HEK293 (cell line): ENCODE measurements around the gene CASZ1.

Source experiments
- CTCF ChIA-PET: fragments of 350-600 bp; formaldehyde crosslinking; extraction: SDS; loops from one replicate; lab custom pipeline; 2021; ENCODE audit warnings: antibody characterized with exemption; lab: Yijun Ruan, JAX
- POLR2A ChIA-PET: fragments of 300-600 bp; formaldehyde crosslinking; extraction: SDS; loops from one replicate; lab custom pipeline; 2020; ENCODE audit warnings: antibody characterized with exemption, inconsistent platforms; lab: Yijun Ruan, JAX
- H3K27ac ChIP-seq: fragments of 200-500 bp; sonication (Bioruptor generic); 2 replicates; pipeline ENCODE4 v1.5.1; 2014; ENCODE audit warnings: low read depth, low read length, control low read depth, inconsistent platforms; ENCODE audit errors: extremely low read depth
- H3K36me3 ChIP-seq, 2 experiments: fragments of 200-500 bp in 1 of 2; sonication (Bioruptor generic) in 1 of 2; 1 replicate in 1 of 2; 2 replicates in 1 of 2; pipeline ENCODE4 v1.5.1; 2014 to 2017; ENCODE audit warnings: inconsistent platforms in 2 of 2, low read length in 2 of 2; ENCODE audit not compliant: control insufficient read depth in 2 of 2, insufficient read depth in 1 of 2
- H3K4me1 ChIP-seq: fragments of 200-500 bp; sonication (Bioruptor generic); 2 replicates; pipeline ENCODE4 v1.5.1; 2014; ENCODE audit warnings: mild to moderate bottlenecking, low read length, inconsistent platforms; ENCODE audit not compliant: control insufficient read depth, insufficient read depth
- H3K4me3 ChIP-seq: 2 replicates; pipeline ENCODE4 v1.5.1; 2011; ENCODE audit warnings: low read depth, mild to moderate bottlenecking, control low read depth, low read length, moderate library complexity
- H3K9me3 ChIP-seq: fragments of 200-500 bp; sonication (Bioruptor generic); 2 replicates; pipeline ENCODE4 v1.5.1; 2014; ENCODE audit warnings: low read depth, low read length, inconsistent platforms; ENCODE audit not compliant: control insufficient read depth, insufficient read depth
- GLIS2 ChIP-seq: fragments of 450-650 bp; formaldehyde crosslinking; IDR thresholded peaks from 2 replicates; pipeline ENCODE4 v1.5.1; 2016; ENCODE audit warnings: missing biosample characterization, missing genetic modification characterization
- HOXC10 ChIP-seq: sonication (generic); formaldehyde crosslinking; IDR thresholded peaks from 2 replicates; pipeline ENCODE4 v1.8.1; 2023; ENCODE audit warnings: mild to moderate bottlenecking, missing genetic modification reagents
- KLF16 ChIP-seq: fragments of 450-650 bp; formaldehyde crosslinking; IDR thresholded peaks from 2 replicates; pipeline ENCODE4 v1.5.1; 2017; ENCODE audit warnings: missing biosample characterization, missing genetic modification characterization
- KLF7 ChIP-seq: fragments of 450-650 bp; formaldehyde crosslinking; IDR thresholded peaks from 2 replicates; pipeline ENCODE4 v1.5.1; 2016; ENCODE audit warnings: missing biosample characterization, missing genetic modification characterization, borderline replicate concordance
- KLF8 ChIP-seq: fragments of 450-650 bp; formaldehyde crosslinking; IDR thresholded peaks from 2 replicates; pipeline ENCODE4 v1.5.1; 2016; ENCODE audit warnings: missing biosample characterization, missing genetic modification characterization
- MEIS1 ChIP-seq: sonication (generic); formaldehyde crosslinking; IDR thresholded peaks from 2 replicates; pipeline ENCODE4 v1.8.1; 2022; ENCODE audit warnings: missing genetic modification reagents, mild to moderate bottlenecking, borderline replicate concordance
- SCRT2 ChIP-seq: fragments of 450-650 bp; formaldehyde crosslinking; IDR thresholded peaks from 2 replicates; pipeline ENCODE4 v1.5.1; 2016; ENCODE audit warnings: missing biosample characterization, missing genetic modification characterization
- TCF7L2 ChIP-seq: IDR thresholded peaks from 2 replicates; pipeline ENCODE4 v1.6.1; 2011; ENCODE audit warnings: low read depth, mild to moderate bottlenecking, inconsistent platforms, low read length, moderate library complexity, borderline replicate concordance
- ZBTB8A ChIP-seq: fragments of 450-650 bp; formaldehyde crosslinking; IDR thresholded peaks from 2 replicates; pipeline ENCODE4 v1.5.1; 2016; ENCODE audit warnings: missing biosample characterization, missing genetic modification characterization
- ZEB2 ChIP-seq: fragments of 450-650 bp; formaldehyde crosslinking; IDR thresholded peaks from 2 replicates; pipeline ENCODE4 v1.5.1; 2016; ENCODE audit warnings: missing biosample characterization, missing genetic modification characterization
- ZIC2 ChIP-seq: fragments of 450-650 bp; formaldehyde crosslinking; IDR thresholded peaks from 2 replicates; pipeline ENCODE4 v1.5.1; 2016; ENCODE audit warnings: missing biosample characterization, missing genetic modification characterization
- ZNF132 ChIP-seq: fragments of 450-650 bp; formaldehyde crosslinking; IDR thresholded peaks from 2 replicates; pipeline ENCODE4 v1.5.1; 2017; ENCODE audit warnings: missing biosample characterization, missing genetic modification characterization, borderline replicate concordance
- ZNF16 ChIP-seq: fragments of 450-650 bp; formaldehyde crosslinking; IDR thresholded peaks from 2 replicates; pipeline ENCODE4 v1.5.1; 2016; ENCODE audit warnings: low read depth, missing biosample characterization, missing genetic modification characterization
- ZNF501 ChIP-seq: fragments of 450-650 bp; formaldehyde crosslinking; IDR thresholded peaks from 2 replicates; pipeline ENCODE4 v1.5.1; 2016; ENCODE audit warnings: missing biosample characterization, missing genetic modification characterization
- ZNF585B ChIP-seq: fragments of 450-650 bp; formaldehyde crosslinking; IDR thresholded peaks from 2 replicates; pipeline ENCODE4 v1.5.1; 2016; ENCODE audit warnings: missing biosample characterization, missing genetic modification characterization
- ZNF660 ChIP-seq: fragments of 450-650 bp; IDR thresholded peaks from 2 replicates; pipeline ENCODE4 v1.5.1; 2018; ENCODE audit warnings: missing biosample characterization, mild to moderate bottlenecking, missing genetic modification characterization
- ZNF768 ChIP-seq: fragments of 450-650 bp; formaldehyde crosslinking; IDR thresholded peaks from 2 replicates; pipeline ENCODE4 v1.5.1; 2018; ENCODE audit warnings: missing biosample characterization, mild to moderate bottlenecking, missing genetic modification characterization
- ZNF791 ChIP-seq: fragments of 450-650 bp; formaldehyde crosslinking; IDR thresholded peaks from 2 replicates; pipeline ENCODE4 v1.5.1; 2016; ENCODE audit warnings: missing biosample characterization, missing genetic modification characterization
- ZSCAN16 ChIP-seq: fragments of 450-650 bp; formaldehyde crosslinking; IDR thresholded peaks from 2 replicates; pipeline ENCODE4 v1.5.1; 2016; ENCODE audit warnings: missing biosample characterization, missing genetic modification characterization
- TF ChIP-seq, protein P1 (sequence below): fragments of 450-650 bp; formaldehyde crosslinking; IDR thresholded peaks from 2 replicates; pipeline ENCODE4 v1.5.1; 2017; ENCODE audit warnings: missing biosample characterization, mild to moderate bottlenecking, missing genetic modification characterization, moderate library complexity
- TF ChIP-seq, protein P2 (sequence below): fragments of 450-650 bp; formaldehyde crosslinking; IDR thresholded peaks from 2 replicates; pipeline ENCODE4 v1.5.1; 2016; ENCODE audit warnings: missing biosample characterization, missing genetic modification characterization
- TF ChIP-seq, protein P3 (sequence below): fragments of 450-650 bp; formaldehyde crosslinking; IDR thresholded peaks from 2 replicates; pipeline ENCODE4 v1.5.1; 2016; ENCODE audit warnings: missing biosample characterization, missing genetic modification characterization
- TF ChIP-seq, protein P4 (sequence below): fragments of 450-650 bp; formaldehyde crosslinking; optimal IDR thresholded peaks from 2 replicates; pipeline ENCODE3; 2016; ENCODE audit warnings: missing biosample characterization, mild to moderate bottlenecking, missing genetic modification characterization
- TF ChIP-seq, protein P5 (sequence below): fragments of 450-650 bp; formaldehyde crosslinking; IDR thresholded peaks from 2 replicates; pipeline ENCODE4 v1.5.1; 2016; ENCODE audit warnings: missing biosample characterization, missing genetic modification characterization, borderline replicate concordance
- TF ChIP-seq, protein P6 (sequence below): fragments of 450-650 bp; formaldehyde crosslinking; IDR thresholded peaks from 2 replicates; pipeline ENCODE4 v1.5.1; 2016; ENCODE audit warnings: missing biosample characterization, missing genetic modification characterization

The CASZ1 gene

DNA sequence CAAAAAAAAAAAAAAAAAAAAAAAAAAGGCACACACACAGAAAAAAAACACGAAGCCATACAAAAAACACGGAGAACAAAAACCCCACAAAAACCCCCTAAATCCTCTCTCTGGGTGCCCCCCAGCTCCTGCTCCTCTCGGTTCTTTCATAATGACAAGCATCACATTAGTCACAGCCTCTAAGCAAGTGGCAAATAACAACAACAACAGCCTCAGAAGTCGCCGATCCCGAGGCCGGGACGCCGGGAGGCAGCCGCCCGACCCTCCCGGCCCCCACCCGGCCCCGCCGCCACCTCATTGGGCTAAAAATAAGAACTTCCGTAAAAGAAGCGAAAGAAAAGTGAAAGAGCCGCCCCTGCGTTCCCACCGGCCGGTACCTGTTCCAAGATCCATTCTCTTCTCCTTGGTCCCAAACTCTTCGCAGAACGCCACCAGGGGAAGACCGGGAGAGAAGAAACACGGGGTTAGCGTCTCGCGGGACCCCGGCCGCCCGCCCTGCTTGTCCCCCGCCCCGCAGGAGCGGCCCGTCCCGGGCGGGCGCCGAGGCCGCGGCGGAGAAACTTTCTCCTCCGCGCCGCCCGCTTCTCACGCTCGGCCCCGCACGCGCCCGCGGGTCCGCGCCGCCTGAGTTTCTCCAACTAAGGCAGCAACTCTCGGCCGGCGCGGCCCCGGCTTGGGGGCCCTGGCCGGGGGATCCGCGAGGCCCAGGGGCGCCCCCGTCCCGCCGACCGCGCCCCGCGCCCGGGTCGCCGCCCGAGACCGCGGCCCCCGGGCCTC is 102.8 kb downstream of the CASZ1 start:
- no peaks in the 10 kb centered on the region for H3K36me3 ChIP-seq
- H3K4me1 ChIP-seq = peaks cover 3% of the 10 kb centered on the region; the same call in 1 of the 2 replicates
- H3K27ac ChIP-seq = peak overlapping the region; percentile 41; the same call in 1 of the 2 replicates
- no peaks in the 10 kb centered on the region for H3K9me3 ChIP-seq
- ChIA-PET CTCF (interaction anchor here (0.9 to 1.5 kb wide), 5 partner anchors 12 to 176 kb away, joined by 3 to 5 read pairs (median 4); no protein-coding TSS in a partner anchor), POLR2A (interaction anchor here (0.7 kb wide), 2 partner anchors 365 to 901 kb away, joined by 3 to 5 read pairs; no protein-coding TSS in a partner anchor)
- H3K4me3 ChIP-seq = peak overlapping the region; percentile 57
- TF ChIP-seq ZNF768 (no peak), ZNF791 (tag by site-specific recombination) (no peak), ZNF132 (tag by site-specific recombination) (no peak), ZNF501 (tag by site-specific recombination) (no peak), KLF8 (0 out of 2 replicates have a peak, but pooled peaks have one; percentile 7), KLF7 (tag by site-specific recombination) (no peak), SCRT2 (tag by site-specific recombination) (no peak), ZBTB8A (tag by site-specific recombination) (peak; percentile 21; the same call in 1 of the 2 replicates), ZNF585B (tag by site-specific recombination) (no peak), MEIS1 (CRISPR knock-in tag) (no peak), TCF7L2 (peak; percentile 40; the same call in 1 of the 2 replicates), ZNF660 (tag by site-specific recombination) (0 out of 2 replicates have a peak, but pooled peaks have one; percentile 12), ZNF16 (no peak), ZSCAN16 (tag by site-specific recombination) (no peak), HOXC10 (CRISPR knock-in tag) (no peak), ZEB2 (tag by site-specific recombination) (no peak), GLIS2 (tag by site-specific recombination) (peak; percentile 41; the same call in 1 of the 2 replicates), KLF16 (tag by site-specific recombination) (no peak), ZIC2 (tag by site-specific recombination) (no peak)
- TF ChIP-seq, protein P1, sequence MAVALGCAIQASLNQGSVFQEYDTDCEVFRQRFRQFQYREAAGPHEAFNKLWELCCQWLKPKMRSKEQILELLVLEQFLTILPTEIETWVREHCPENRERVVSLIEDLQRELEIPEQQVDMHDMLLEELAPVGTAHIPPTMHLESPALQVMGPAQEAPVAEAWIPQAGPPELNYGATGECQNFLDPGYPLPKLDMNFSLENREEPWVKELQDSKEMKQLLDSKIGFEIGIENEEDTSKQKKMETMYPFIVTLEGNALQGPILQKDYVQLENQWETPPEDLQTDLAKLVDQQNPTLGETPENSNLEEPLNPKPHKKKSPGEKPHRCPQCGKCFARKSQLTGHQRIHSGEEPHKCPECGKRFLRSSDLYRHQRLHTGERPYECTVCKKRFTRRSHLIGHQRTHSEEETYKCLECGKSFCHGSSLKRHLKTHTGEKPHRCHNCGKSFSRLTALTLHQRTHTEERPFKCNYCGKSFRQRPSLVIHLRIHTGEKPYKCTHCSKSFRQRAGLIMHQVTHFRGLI = no peak
- TF ChIP-seq, protein P2, sequence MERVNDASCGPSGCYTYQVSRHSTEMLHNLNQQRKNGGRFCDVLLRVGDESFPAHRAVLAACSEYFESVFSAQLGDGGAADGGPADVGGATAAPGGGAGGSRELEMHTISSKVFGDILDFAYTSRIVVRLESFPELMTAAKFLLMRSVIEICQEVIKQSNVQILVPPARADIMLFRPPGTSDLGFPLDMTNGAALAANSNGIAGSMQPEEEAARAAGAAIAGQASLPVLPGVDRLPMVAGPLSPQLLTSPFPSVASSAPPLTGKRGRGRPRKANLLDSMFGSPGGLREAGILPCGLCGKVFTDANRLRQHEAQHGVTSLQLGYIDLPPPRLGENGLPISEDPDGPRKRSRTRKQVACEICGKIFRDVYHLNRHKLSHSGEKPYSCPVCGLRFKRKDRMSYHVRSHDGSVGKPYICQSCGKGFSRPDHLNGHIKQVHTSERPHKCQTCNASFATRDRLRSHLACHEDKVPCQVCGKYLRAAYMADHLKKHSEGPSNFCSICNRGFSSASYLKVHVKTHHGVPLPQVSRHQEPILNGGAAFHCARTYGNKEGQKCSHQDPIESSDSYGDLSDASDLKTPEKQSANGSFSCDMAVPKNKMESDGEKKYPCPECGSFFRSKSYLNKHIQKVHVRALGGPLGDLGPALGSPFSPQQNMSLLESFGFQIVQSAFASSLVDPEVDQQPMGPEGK (tag by site-specific recombination) = peak; percentile 69
- TF ChIP-seq, protein P3, sequence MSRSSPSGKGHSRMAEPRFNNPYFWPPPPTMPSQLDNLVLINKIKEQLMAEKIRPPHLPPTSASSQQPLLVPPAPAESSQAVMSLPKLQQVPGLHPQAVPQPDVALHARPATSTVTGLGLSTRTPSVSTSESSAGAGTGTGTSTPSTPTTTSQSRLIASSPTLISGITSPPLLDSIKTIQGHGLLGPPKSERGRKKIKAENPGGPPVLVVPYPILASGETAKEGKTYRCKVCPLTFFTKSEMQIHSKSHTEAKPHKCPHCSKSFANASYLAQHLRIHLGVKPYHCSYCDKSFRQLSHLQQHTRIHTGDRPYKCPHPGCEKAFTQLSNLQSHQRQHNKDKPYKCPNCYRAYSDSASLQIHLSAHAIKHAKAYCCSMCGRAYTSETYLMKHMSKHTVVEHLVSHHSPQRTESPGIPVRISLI (tag by site-specific recombination) = peak; percentile 93
- TF ChIP-seq, protein P4, sequence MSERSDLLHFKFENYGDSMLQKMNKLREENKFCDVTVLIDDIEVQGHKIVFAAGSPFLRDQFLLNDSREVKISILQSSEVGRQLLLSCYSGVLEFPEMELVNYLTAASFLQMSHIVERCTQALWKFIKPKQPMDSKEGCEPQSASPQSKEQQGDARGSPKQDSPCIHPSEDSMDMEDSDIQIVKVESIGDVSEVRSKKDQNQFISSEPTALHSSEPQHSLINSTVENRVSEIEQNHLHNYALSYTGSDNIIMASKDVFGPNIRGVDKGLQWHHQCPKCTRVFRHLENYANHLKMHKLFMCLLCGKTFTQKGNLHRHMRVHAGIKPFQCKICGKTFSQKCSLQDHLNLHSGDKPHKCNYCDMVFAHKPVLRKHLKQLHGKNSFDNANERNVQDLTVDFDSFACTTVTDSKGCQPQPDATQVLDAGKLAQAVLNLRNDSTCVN = peak; percentile 36
- TF ChIP-seq, protein P5, sequence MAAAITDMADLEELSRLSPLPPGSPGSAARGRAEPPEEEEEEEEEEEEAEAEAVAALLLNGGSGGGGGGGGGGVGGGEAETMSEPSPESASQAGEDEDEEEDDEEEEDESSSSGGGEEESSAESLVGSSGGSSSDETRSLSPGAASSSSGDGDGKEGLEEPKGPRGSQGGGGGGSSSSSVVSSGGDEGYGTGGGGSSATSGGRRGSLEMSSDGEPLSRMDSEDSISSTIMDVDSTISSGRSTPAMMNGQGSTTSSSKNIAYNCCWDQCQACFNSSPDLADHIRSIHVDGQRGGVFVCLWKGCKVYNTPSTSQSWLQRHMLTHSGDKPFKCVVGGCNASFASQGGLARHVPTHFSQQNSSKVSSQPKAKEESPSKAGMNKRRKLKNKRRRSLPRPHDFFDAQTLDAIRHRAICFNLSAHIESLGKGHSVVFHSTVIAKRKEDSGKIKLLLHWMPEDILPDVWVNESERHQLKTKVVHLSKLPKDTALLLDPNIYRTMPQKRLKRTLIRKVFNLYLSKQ (tag by site-specific recombination) = no peak
- TF ChIP-seq, protein P6, sequence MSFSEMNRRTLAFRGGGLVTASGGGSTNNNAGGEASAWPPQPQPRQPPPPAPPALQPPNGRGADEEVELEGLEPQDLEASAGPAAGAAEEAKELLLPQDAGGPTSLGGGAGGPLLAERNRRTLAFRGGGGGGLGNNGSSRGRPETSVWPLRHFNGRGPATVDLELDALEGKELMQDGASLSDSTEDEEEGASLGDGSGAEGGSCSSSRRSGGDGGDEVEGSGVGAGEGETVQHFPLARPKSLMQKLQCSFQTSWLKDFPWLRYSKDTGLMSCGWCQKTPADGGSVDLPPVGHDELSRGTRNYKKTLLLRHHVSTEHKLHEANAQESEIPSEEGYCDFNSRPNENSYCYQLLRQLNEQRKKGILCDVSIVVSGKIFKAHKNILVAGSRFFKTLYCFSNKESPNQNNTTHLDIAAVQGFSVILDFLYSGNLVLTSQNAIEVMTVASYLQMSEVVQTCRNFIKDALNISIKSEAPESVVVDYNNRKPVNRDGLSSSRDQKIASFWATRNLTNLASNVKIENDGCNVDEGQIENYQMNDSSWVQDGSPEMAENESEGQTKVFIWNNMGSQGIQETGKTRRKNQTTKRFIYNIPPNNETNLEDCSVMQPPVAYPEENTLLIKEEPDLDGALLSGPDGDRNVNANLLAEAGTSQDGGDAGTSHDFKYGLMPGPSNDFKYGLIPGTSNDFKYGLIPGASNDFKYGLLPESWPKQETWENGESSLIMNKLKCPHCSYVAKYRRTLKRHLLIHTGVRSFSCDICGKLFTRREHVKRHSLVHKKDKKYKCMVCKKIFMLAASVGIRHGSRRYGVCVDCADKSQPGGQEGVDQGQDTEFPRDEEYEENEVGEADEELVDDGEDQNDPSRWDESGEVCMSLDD (tag by site-specific recombination) = no peak
